Activated CD4-positive, alpha-beta memory T cell treated with anti-CD3 and anti-CD28 coated beads for 36 hours (primary cell): Measurements from ENCODE around the gene SNX19. TPM values are rescaled to one million over a fixed set of nuclear protein-coding genes. Genes with fewer than 3 reads are reported as not detected.
A peak's percentile ranks its signal among the peaks of the same experiment; 100 is the strongest.
"Not testable (repeated sequence)": the region's sequence is repeated elsewhere in the genome, so short reads cannot be mapped to it uniquely, and the experiment has no call there.

ENCODE experiments used
- CTCF ChIA-PET: fragments of 350-600 bp; sonication (Branson Sonifier 250); formaldehyde crosslinking; loops from one replicate; lab custom pipeline; 2021; ENCODE audit warnings: antibody characterized with exemption, inconsistent platforms; lab: Charles Lee
- POLR2A ChIA-PET: fragments of 350-600 bp; sonication (Branson Sonifier 250); formaldehyde crosslinking; loops from one replicate; lab custom pipeline; 2021; ENCODE audit warnings: antibody characterized with exemption; lab: Charles Lee
- DNase-seq: peaks from one replicate; pipeline ENCODE4 v3.0.0-alpha.2; 2020
- H3K27ac Mint-ChIP-seq: one replicate; pipeline ENCODE4 v1.8.0; 2021; ENCODE audit warnings: mixed read lengths
- H3K27me3 Mint-ChIP-seq: one replicate; pipeline ENCODE4 v1.8.0; 2021; ENCODE audit warnings: mixed read lengths
- H3K36me3 Mint-ChIP-seq: one replicate; pipeline ENCODE4 v1.8.0; 2021; ENCODE audit warnings: mixed read lengths
- H3K4me1 Mint-ChIP-seq: one replicate; pipeline ENCODE4 v1.8.0; 2021; ENCODE audit warnings: low read depth, mixed read lengths
- H3K4me3 Mint-ChIP-seq: one replicate; pipeline ENCODE4 v1.8.0; 2021; ENCODE audit warnings: mild to moderate bottlenecking, mixed read lengths
- H3K9me3 Mint-ChIP-seq: one replicate; pipeline ENCODE4 v1.8.0; 2021; ENCODE audit warnings: mixed read lengths
- intact Hi-C: fragments of 100-400 bp; cut with micrococcal nuclease; formaldehyde crosslinking; loops from one replicate; pipeline ENCODE4 v1.15.1; 2023
- total RNA-seq, 2 experiments: library from RNA; stranded (reverse); gene quantifications; one replicate each; pipeline ENCODE4 v1.2.3, GENCODE V29; 2021

The SNX19 gene, protein sequence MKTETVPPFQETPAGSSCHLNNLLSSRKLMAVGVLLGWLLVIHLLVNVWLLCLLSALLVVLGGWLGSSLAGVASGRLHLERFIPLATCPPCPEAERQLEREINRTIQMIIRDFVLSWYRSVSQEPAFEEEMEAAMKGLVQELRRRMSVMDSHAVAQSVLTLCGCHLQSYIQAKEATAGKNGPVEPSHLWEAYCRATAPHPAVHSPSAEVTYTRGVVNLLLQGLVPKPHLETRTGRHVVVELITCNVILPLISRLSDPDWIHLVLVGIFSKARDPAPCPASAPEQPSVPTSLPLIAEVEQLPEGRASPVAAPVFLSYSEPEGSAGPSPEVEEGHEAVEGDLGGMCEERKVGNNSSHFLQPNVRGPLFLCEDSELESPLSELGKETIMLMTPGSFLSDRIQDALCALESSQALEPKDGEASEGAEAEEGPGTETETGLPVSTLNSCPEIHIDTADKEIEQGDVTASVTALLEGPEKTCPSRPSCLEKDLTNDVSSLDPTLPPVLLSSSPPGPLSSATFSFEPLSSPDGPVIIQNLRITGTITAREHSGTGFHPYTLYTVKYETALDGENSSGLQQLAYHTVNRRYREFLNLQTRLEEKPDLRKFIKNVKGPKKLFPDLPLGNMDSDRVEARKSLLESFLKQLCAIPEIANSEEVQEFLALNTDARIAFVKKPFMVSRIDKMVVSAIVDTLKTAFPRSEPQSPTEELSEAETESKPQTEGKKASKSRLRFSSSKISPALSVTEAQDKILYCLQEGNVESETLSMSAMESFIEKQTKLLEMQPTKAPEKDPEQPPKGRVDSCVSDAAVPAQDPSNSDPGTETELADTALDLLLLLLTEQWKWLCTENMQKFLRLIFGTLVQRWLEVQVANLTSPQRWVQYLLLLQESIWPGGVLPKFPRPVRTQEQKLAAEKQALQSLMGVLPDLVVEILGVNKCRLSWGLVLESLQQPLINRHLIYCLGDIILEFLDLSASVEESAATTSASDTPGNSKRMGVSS
- total RNA-seq: 10 to 100 TPM; 26.0 to 27.0 TPM

DNA sequence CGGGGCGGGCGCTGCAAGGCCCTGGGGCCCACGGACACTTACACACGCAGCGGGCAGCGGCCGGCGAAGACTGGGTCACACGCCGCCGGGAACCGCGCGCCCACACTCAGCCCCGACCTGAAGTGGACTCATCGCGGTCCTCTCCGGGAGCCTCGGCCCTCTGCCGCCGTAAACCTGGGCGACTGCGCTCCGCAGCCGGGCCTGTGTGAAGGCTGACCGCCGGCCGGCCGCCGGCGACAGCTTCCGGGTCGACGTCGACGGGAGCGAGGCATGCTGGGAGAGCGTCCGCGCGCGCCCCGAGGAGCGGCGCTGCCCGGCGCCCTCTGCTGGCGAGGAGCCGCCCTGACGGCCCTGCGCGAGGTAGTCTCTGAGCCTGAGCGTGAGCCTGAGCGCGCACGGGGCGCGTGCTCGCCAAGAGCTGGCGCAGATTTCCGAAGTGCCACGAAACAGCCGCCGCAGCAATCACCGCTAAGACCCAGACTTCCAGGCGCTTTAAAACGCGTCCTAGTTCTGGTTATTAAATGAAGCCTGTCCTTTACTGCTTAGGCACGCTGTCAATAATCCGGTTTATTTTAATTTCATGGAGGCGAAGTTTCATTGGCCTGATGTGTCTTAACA lies at the start of gene SNX19:
Gene SNX19 (minus strand): TSS at position 242 of the 618 bp plus-strand sequence. CDS start 540 bp downstream, outside the sequence.
- DNase-seq: peak; percentile 94
- H3K4me3 Mint-ChIP-seq: peak within 1 kb of the TSS; percentile 79
- POLR2A ChIA-PET: interaction anchor here (1.2 kb wide), 1 partner anchor 35 kb away, joined by 4 read pairs; no protein-coding TSS in a partner anchor
- H3K27ac Mint-ChIP-seq: peak within 1 kb of the TSS; percentile 58
- no peaks in the 10 kb centered on the region for H3K9me3 Mint-ChIP-seq
- peaks cover 7% of the 10 kb centered on the region for H3K27me3 Mint-ChIP-seq
- H3K4me1 Mint-ChIP-seq: peaks cover 34% of the 10 kb centered on the region
- CTCF ChIA-PET: interaction anchor here (0.5 to 4.7 kb wide), 23 partner anchors 8 to 846 kb away, joined by 3 to 23 read pairs (median 5); no protein-coding TSS in a partner anchor
- intact Hi-C loops: loop anchor here (2.0 kb wide), 1 partner anchor 602 kb away; the partner anchor contains the start of gene ZBTB44
- peaks cover 29% of the 10 kb centered on the region for H3K36me3 Mint-ChIP-seq

DNA sequence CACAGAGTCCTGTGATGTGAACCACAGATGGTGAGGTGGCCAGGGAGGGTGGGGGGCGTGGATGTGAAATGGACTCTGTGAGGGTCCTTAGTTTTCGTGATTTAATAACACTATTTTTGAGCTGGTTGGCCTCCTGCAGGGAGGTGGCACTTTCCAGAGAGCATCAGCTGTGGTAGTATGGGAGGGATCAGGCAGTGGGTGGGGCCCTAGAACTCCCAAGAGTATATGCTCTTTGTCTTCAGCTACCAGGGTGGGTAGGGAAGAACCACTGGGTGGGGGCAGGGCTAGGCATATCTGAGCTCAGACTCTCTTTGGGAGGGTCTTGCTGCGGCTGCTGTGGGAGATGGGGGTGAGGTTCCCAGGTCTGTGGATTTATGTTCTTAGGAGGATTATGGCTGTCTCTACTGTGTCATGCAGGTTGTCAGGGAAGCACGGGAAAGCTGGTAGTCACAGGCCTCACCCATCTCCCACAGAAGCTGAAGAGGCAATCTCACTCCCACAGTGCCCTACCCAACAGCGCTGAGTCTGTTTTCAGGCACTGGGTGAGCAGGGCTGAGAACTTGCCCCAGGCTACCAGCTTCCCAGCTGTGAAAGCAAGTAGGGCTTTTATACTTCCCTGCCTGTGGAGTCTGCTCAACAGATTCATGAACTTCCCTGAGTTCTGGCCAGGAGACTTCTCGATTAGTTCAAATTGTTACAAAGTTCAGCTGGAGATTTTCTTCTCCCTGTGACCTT lies 47.9 kb upstream of the SNX19 start:
- DNase-seq: no peak
- ChIA-PET POLR2A (interaction anchor here (0.5 kb wide), 1 partner anchor 593 kb away, joined by 3 read pairs; no protein-coding TSS in a partner anchor), CTCF (no interaction called here)
- Mint-ChIP-seq H3K4me1 (no peaks in the 10 kb centered on the region), H3K27ac (no peak overlapping the region), H3K4me3 (no peak overlapping the region), H3K27me3 (peaks cover 6% of the 10 kb centered on the region), H3K9me3 (peaks cover 3% of the 10 kb centered on the region), H3K36me3 (no peaks in the 10 kb centered on the region)
- intact Hi-C loops: no loop called here

DNA sequence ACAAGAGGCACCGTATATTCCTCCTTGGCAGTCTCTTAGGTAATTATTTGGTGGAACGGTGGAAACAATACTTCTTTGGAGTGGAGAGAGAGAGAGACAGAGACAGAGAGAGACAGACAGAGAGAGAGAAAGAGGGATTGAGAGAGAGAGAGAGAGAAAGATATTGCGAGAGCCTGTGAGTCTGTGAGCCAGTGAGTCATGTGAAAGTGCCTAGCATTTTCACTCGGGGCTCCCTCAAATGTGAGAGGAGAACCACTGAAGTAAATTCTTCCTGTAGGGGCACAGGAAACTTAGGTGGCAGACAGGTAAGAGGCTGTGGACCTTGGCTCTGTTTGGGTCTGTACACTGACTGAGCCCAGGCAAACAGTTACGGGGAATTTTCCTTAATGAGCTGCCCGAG lies 31.6 kb upstream of the SNX19 start:
- intact Hi-C loops: no loop called here
- Mint-ChIP-seq H3K27ac (no peak overlapping the region), H3K9me3 (no peaks in the 10 kb centered on the region), H3K27me3 (peaks cover 11% of the 10 kb centered on the region), H3K4me1 (peaks cover 6% of the 10 kb centered on the region), H3K4me3 (no peak overlapping the region), H3K36me3 (no peaks in the 10 kb centered on the region)
- no peak for DNase-seq
- POLR2A ChIA-PET: no interaction called here
- CTCF ChIA-PET: no interaction called here

DNA sequence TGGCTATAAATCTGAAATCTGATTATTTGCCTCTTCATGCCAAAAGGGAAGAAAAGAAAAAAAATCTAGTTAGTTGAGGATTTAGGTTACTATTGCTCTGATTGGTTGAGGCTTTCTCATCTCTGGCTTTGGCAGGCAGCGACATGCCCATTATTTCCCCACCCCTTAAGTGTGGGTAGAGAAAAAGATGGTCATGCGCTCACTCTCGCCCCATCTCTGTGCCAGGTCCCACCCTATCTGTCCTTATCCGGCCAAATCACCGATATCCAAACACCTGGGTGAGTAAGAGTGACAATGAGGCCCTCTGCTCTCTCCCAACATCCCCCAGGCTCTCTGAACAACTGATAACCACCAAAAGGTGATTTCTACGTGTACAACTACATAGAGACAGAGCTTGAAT lies 31.2 kb upstream of the SNX19 start:
- intact Hi-C loops: no loop called here
- H3K4me1 Mint-ChIP-seq: peaks cover 6% of the 10 kb centered on the region
- H3K27me3 Mint-ChIP-seq: peaks cover 11% of the 10 kb centered on the region
- H3K36me3 Mint-ChIP-seq: no peaks in the 10 kb centered on the region
- no peak overlapping the region for H3K27ac Mint-ChIP-seq
- POLR2A ChIA-PET: no interaction called here
- no peaks in the 10 kb centered on the region for H3K9me3 Mint-ChIP-seq
- CTCF ChIA-PET: no interaction called here
- DNase-seq: no peak
- no peak overlapping the region for H3K4me3 Mint-ChIP-seq

DNA sequence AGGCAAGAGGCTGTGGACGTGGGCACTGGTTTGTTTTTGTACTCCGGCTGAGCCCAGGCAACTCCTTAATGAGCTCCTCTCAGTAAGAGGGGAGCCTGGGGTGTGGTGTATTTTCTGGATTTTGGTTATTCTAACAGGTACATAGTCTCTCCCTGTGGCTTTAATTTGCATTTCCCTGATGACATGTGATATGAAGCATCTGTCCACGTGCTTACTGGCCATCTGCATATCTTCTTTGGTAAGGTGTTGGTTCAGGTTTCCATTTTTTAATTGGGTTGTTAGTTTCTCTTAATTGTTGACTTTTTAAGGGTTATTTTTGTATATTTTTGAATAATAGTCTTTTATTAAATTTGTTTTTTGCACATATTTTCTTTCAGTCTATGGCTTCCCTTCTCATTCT lies 30.8 kb upstream of the SNX19 start:
- Mint-ChIP-seq H3K36me3 (no peaks in the 10 kb centered on the region), H3K9me3 (no peaks in the 10 kb centered on the region), H3K27ac (no peak overlapping the region), H3K27me3 (peaks cover 11% of the 10 kb centered on the region), H3K4me1 (peaks cover 6% of the 10 kb centered on the region), H3K4me3 (no peak overlapping the region)
- ChIA-PET CTCF (no interaction called here), POLR2A (no interaction called here)
- no peak for DNase-seq
- intact Hi-C loops: no loop called here

DNA sequence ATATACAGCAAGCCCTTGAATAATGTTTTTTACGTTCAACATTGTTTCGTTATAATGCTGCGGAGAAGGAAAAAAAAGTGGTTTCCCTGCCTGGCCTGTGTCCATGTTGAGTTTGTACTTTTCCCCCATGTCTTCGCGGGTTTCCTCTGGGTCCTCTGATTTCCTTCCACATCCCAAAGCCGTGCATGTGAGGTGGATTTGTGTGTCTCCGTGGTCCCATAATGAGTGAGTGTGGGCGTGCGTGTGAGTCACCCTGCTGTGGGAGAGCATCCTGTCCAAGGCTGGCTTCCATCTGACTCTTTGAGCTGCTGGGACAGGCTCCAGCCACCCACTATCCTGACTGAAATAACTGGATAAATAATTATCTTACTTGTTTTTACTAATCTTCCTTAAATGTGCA lies 29.6 kb upstream of the SNX19 start:
- no peaks in the 10 kb centered on the region for H3K9me3 Mint-ChIP-seq
- intact Hi-C loops: no loop called here
- no peak overlapping the region for H3K27ac Mint-ChIP-seq
- no peaks in the 10 kb centered on the region for H3K36me3 Mint-ChIP-seq
- CTCF ChIA-PET: no interaction called here
- peaks cover 6% of the 10 kb centered on the region for H3K4me1 Mint-ChIP-seq
- POLR2A ChIA-PET: no interaction called here
- H3K4me3 Mint-ChIP-seq: no peak overlapping the region
- no peak for DNase-seq
- H3K27me3 Mint-ChIP-seq: peaks cover 12% of the 10 kb centered on the region

DNA sequence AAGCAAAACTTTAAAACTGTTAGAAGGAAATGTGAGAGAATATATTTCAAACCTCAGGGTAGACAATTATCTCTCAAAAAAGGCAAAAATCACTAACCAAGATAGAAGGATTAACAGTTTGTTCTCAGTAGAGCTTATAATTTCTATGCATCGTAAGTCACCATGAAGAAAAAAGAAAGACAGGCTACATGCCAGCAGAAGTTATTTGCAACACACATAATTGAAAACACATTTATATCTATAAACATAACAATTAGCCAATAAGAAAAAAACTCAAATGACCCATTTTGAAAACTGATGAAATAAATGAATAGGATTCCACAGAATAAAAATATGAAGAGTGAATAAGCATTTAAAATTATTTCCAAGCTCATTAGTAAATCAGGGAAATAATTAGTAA lies 24.4 kb upstream of the SNX19 start:
- intact Hi-C loops: no loop called here
- H3K27me3 Mint-ChIP-seq: peaks cover 19% of the 10 kb centered on the region
- H3K9me3 Mint-ChIP-seq: no peaks in the 10 kb centered on the region
- no peaks in the 10 kb centered on the region for H3K36me3 Mint-ChIP-seq
- ChIA-PET CTCF (no interaction called here), POLR2A (no interaction called here)
- H3K27ac Mint-ChIP-seq: no peak overlapping the region
- no peak for DNase-seq
- H3K4me1 Mint-ChIP-seq: no peaks in the 10 kb centered on the region
- H3K4me3 Mint-ChIP-seq: no peak overlapping the region

DNA sequence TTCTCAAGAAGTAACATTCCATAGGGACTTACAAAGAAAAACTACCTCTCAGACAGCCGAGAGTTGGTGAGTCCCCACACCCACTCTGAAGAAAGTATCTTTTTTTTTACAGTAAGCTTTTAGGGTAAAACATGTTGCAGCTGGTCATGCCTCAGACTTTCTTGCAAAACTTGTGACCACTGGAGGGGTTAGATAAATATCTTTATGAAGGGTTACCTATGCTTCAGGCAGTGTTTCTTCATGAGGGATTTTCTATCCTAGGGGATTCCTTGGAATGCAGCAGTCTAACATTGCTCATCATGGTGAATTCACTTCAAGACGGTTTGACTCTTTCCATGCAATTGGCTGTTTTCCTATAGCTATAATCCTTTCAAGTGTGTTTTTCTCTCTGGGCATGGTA lies 20.8 kb upstream of the SNX19 start:
- no peaks in the 10 kb centered on the region for H3K36me3 Mint-ChIP-seq
- H3K4me1 Mint-ChIP-seq: no peaks in the 10 kb centered on the region
- H3K9me3 Mint-ChIP-seq: no peaks in the 10 kb centered on the region
- H3K27ac Mint-ChIP-seq: no peak overlapping the region
- intact Hi-C loops: no loop called here
- no peak overlapping the region for H3K4me3 Mint-ChIP-seq
- peaks cover 9% of the 10 kb centered on the region for H3K27me3 Mint-ChIP-seq
- no peak for DNase-seq
- ChIA-PET POLR2A (no interaction called here), CTCF (no interaction called here)

DNA sequence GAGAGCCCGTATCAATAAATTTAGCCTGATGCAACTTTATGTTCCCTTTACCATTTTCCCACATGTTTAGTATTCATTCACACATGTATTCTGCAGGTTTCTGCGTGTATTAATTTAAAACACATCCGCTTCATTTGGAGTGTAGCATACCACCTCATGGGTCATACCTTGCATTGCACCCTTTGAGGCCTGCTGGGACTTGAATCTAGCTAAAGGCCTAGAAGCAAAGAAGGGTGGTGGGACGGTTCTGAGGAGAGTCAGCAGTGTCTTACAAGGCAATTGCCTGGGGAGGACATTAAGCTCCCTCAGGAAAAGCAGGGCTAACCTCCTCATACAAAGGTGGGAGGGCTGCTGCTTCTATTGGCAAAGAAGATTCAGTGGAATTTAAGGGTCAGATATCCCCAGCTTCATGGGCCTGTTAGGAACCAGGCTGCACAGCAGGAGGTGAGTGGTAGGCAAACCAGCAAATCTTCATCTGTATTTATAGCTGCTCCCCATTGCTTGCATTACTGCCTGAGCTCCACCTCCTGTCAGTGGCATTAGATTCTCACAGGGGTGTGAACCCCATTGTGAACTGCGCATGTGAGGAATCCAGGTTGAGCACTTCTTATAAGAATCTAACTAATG lies 15.9 kb upstream of the SNX19 start:
- CTCF ChIA-PET: interaction anchor here (0.7 kb wide), 1 partner anchor 8 kb away, joined by 3 read pairs; no protein-coding TSS in a partner anchor
- no peaks in the 10 kb centered on the region for H3K4me1 Mint-ChIP-seq

DNA sequence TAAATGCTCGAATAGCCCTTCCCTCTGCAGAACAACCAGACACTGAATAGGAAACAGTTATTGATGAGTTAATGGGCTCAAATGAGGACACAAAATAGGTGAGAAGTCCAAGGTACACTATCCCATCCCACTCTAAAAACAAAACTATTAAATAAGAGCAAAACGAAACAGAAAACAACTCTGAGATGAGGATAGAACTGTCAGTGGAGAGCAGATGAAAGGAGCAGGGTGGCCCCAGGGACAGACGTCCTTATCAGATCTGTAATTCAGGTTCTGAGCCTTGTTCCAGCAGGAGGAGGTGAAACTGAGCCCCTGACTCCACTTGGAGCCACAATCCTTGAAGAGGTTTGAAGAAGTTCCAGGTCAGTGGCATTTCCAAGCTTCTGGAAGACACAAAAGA lies 8.5 kb upstream of the SNX19 start:
- Mint-ChIP-seq H3K27me3 (peaks cover 6% of the 10 kb centered on the region), H3K27ac (no peak overlapping the region), H3K9me3 (no peaks in the 10 kb centered on the region), H3K36me3 (no peaks in the 10 kb centered on the region), H3K4me1 (no peaks in the 10 kb centered on the region), H3K4me3 (no peak overlapping the region)
- POLR2A ChIA-PET: no interaction called here
- DNase-seq: no peak
- CTCF ChIA-PET: interaction anchor here (1.8 kb wide), 1 partner anchor 9 kb away, joined by 10 read pairs; the partner anchor contains the start of gene SNX19
- intact Hi-C loops: loop anchor here (10.0 kb wide), 1 partner anchor 590 kb away; no protein-coding TSS in a partner anchor

More for the DNA sequence above, 15.9 kb upstream of the SNX19 start:
- no peak for DNase-seq
- no peaks in the 10 kb centered on the region for H3K9me3 Mint-ChIP-seq
- no peak overlapping the region for H3K27ac Mint-ChIP-seq
- no peaks in the 10 kb centered on the region for H3K36me3 Mint-ChIP-seq
- intact Hi-C loops: no loop called here
- H3K27me3 Mint-ChIP-seq: no peaks in the 10 kb centered on the region
- POLR2A ChIA-PET: no interaction called here
- no peak overlapping the region for H3K4me3 Mint-ChIP-seq

DNA sequence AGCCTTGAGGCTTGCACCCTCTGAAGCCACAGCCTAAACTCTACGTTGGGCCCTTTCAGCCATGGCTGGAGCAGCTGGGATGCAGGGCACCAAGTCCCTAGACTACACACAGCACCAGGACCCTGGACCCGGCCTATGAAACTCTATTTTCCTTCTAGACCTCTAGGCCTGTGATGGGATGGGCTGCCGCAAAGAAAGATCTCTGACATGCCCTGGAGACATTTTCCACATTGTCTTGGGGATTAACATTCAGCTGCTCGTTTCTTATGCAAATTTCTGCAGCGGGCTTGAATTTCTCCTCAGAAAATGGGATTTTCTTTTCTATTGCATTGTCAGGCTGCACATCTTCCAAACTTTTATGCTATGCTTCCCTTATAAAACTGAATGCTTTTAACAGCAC lies 4.3 kb upstream of the SNX19 start:
- intact Hi-C loops: loop anchor here (10.0 kb wide), 1 partner anchor 594 kb away; no protein-coding TSS in a partner anchor
- H3K4me3 Mint-ChIP-seq, H3K36me3 Mint-ChIP-seq: not testable (repeated sequence)

More for the DNA sequence above, 4.3 kb upstream of the SNX19 start:
- H3K27me3 Mint-ChIP-seq, DNase-seq, H3K27ac Mint-ChIP-seq, POLR2A ChIA-PET, H3K9me3 Mint-ChIP-seq, H3K4me1 Mint-ChIP-seq: not testable (repeated sequence)
- CTCF ChIA-PET: interaction anchor here (1.3 kb wide), 1 partner anchor 58 kb away, joined by 3 read pairs; no protein-coding TSS in a partner anchor
